GM19463 (cell line): Measurements from ENCODE around the gene KRTAP2-1.
"Not testable (repeated sequence)": the region's sequence is repeated elsewhere in the genome, so short reads cannot be mapped to it uniquely, and the experiment has no call there.

ENCODE experiments used
- ATAC-seq: cut with Tn5 transposase; IDR thresholded peaks from one replicate; pipeline ENCODE4 v1.9.1; 2021; ENCODE audit warnings: mild to moderate bottlenecking, moderate library complexity; ENCODE audit not compliant: unreplicated experiment

The KRTAP2-1 gene

DNA sequence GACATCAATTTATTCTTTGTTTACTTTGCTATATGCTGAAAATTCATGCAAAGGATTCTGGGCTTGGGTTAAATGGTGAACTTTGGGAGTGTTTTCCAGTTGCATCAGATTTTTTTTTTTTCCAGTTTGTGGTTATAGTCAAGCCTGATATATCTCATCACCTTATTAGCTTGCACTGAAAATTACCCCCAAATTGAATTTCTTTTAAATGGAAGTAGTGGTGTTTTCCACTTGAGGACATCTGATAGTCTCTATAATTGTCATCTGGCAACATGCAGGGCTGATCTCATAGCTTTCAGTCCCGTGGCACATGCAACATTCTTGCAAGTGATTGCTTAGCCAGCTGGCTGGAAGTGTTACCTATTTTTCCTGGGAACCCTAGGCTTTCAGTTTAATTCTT, 33.5 kb downstream of the KRTAP2-1 start:
- no peak for ATAC-seq

DNA sequence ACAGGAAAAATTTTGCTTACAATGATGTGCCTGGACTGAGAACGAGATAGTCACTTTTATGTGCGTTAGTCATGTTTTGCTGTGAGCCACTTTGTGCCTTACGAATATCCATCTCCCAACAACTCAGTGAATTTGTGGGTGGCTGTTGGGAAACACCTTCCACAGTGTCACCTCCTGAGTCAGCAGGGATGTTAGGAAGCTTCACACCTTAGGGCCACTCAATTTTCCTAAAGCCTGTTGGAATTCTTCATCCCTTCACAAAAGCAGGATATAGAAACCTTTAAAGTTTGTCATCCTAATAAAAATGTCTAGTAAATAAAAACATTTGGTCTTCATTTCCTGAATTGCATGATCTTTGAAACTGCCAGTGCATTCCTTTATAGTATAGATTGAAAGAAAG, 33.9 kb downstream of the KRTAP2-1 start:
- ATAC-seq, result no peak

GRCh38 chr17:41012326-41013120, 34.6 kb downstream of the KRTAP2-1 start:
- ATAC-seq, result no peak

- no peak for ATAC-seq
Measured at GRCh38 chr17:41010441-41010840, 36.7 kb downstream of the KRTAP2-1 start.

DNA sequence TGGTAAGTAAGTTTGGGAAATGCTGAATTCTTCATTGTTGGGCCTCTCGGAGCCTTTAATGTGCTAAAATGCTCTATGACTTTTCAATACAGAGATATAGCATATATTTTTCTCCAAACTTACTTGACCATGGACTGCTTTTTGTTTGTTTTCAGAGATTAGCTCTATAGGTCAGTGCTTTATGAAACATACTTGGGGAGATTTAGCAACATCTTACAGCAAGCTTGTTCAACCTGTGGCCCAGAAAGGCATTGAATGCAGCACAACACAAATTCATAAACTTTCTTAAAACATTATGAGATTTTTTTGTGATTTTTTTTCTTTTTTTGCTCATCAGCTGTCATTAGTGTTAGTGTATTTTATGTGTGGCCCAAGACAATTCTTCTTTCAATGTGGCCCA, 37.2 kb downstream of the KRTAP2-1 start:
- no peak for ATAC-seq

GRCh38 chr17:41009301-41009760, 37.8 kb downstream of the KRTAP2-1 start:
- no peak for ATAC-seq

DNA sequence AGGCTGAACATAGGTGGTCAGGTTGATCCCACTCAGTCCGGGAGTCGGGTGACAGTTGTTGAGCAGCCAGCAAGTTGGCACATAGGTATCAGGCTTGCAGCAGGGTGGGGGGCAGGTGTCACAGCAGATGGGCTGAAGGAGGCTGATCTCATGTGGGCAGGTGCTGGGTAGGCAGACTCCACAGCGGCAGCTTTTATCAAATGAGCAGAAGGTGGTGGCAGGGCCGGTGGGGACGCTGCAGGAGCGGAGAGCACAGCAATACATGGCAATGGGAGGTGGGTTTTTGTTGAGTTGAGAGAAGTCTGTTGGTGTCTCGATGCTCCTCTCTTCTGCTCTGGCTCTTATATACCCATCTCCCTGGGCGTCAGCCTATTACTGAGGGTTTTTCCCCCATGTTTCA, 38.3 kb downstream of the KRTAP2-1 start, which contains the start of gene KRTAP3-1:
KRTAP3-1 (minus strand) TSS at position 318 of the 400 bp plus-strand sequence; CDS start at position 264, 54 bp downstream.
- no peak for ATAC-seq

GRCh38 chr17:41004397-41004796, 42.7 kb downstream of the KRTAP2-1 start:
- ATAC-seq, result no peak

GRCh38 chr17:41003926-41004325, 43.2 kb downstream of the KRTAP2-1 start:
- no peak for ATAC-seq

DNA sequence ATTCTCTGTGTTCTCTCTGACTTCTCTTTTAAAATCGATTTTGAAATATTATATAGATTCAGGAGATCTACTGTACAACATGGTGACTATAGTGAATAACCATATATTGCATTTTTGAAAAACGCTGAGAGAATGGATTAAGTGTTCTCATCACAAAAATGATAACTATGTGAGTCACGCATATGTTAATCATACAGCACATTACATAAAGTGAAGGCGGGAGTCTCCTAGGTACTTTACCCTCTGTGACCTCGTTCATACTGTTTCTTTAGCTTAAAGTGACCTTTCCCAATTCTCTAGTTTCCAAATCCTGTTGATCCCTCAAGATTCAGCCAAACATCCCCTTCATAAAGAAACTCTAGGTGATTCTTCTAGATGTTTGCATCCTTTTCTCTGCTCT, 44.3 kb downstream of the KRTAP2-1 start:
- no peak for ATAC-seq

- no peak for ATAC-seq
Measured at GRCh38 chr17:41001795-41002194, 45.3 kb downstream of the KRTAP2-1 start.

- not testable (repeated sequence) for ATAC-seq
Measured at GRCh38 chr17:40999563-40999962, 47.6 kb downstream of the KRTAP2-1 start, which contains the start of gene KRTAP3-2. KRTAP3-2 (minus strand) TSS chr17:40999906; CDS start chr17:40999853, 53 bp downstream.

DNA sequence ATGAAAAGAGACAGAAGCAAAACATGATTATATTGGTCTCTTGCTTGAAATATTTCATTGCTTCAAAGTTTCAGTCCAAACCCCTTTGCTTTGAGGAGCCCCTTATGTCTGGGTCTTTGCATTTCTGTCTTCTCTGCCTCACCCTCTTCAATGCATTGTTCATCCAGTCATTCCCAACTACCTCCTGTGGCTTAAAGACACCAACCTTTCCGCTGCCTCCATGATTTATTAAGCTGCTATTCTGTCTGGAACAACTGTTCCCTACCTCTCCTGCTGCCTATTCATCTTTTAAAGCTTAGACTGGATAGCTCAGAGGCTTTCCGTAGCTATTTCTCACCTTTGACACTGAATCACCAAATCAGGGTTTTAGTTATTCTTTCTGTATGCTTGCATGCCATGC, 49.8 kb downstream of the KRTAP2-1 start:
- ATAC-seq, result no peak

- no peak for ATAC-seq
Measured at GRCh38 chr17:40996829-40997228, 50.3 kb downstream of the KRTAP2-1 start.
